AG04449 (cell line): ENCODE results near the gene BCAS1.

ENCODE experiments used
- CTCF ChIA-PET: fragments of 350-600 bp; formaldehyde crosslinking; extraction: SDS; loops from one replicate; lab custom pipeline; 2021; ENCODE audit warnings: antibody characterized with exemption; lab: Yijun Ruan, JAX
- POLR2A ChIA-PET: fragments of 400-600, 350-600 bp; formaldehyde crosslinking; extraction: SDS; loops from one replicate; lab custom pipeline; 2020; ENCODE audit warnings: antibody characterized with exemption, inconsistent platforms; lab: Yijun Ruan, JAX
- DNase-seq: peaks from one replicate; pipeline ENCODE4 v3.0.0-alpha.2; 2010; ENCODE audit warnings: low read depth, low spot score
- H3K4me3 ChIP-seq: 2 replicates; pipeline ENCODE4 v1.5.1; 2011; ENCODE audit warnings: low read depth, mild to moderate bottlenecking, control low read depth, low read length
- TF ChIP-seq, protein P1 (sequence below): IDR thresholded peaks from one replicate; pipeline ENCODE4 v1.5.1; 2011; ENCODE audit warnings: mild to moderate bottlenecking, moderate library complexity, low read length, control low read depth, inconsistent platforms; ENCODE audit not compliant: insufficient read depth; ENCODE audit errors: missing control alignments

Gene BCAS1

DNA sequence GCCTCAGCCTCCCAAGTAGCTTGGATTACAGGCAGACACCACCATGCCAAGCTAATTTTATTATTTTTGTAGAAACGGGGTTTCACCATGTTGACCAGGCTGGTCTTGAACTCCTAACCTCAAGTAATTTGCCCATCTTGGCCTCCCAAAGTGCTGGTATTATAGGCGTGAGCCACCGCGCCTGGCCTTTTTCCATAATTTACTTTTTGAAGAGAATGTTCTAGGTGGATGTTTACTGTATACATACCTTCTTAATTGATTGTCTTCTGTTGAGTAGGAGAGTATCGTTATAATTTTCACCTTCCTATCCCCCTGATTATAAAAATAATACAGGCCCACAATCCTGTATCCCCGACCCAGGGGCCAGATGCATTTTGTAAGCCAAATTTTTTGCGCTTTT is 174.4 kb downstream of the BCAS1 start:
- DNase-seq: no peak
- ChIA-PET POLR2A (no interaction called here), CTCF (interaction anchor here (0.6 kb wide), 1 partner anchor 19 kb away, joined by 3 read pairs; no protein-coding TSS in a partner anchor)
- TF ChIP-seq, protein P1, sequence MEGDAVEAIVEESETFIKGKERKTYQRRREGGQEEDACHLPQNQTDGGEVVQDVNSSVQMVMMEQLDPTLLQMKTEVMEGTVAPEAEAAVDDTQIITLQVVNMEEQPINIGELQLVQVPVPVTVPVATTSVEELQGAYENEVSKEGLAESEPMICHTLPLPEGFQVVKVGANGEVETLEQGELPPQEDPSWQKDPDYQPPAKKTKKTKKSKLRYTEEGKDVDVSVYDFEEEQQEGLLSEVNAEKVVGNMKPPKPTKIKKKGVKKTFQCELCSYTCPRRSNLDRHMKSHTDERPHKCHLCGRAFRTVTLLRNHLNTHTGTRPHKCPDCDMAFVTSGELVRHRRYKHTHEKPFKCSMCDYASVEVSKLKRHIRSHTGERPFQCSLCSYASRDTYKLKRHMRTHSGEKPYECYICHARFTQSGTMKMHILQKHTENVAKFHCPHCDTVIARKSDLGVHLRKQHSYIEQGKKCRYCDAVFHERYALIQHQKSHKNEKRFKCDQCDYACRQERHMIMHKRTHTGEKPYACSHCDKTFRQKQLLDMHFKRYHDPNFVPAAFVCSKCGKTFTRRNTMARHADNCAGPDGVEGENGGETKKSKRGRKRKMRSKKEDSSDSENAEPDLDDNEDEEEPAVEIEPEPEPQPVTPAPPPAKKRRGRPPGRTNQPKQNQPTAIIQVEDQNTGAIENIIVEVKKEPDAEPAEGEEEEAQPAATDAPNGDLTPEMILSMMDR: no peak
- no peak overlapping the region for H3K4me3 ChIP-seq

DNA sequence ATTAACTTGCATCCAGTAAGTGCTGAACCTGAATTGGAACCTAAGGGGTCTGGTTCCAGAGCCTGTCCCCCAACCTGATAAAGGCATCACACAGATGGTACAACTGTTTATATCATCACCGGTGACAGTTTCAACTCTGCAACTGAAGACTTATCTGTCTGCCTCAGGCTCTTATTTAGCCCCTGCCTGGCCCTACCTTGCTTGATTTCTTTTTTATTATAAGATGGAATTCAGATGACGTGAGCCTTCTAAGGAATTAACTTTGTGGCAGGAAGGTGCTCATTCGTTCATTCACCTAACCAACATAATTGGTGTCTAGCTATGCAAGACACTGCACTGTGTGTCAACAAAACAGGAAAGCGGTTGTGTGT is 175.0 kb downstream of the BCAS1 start:
- no peak overlapping the region for H3K4me3 ChIP-seq
- TF ChIP-seq, protein P1: no peak
- CTCF ChIA-PET: interaction anchor here (0.6 to 0.8 kb wide), 2 partner anchors 20 to 21 kb away, joined by 3 read pairs; no protein-coding TSS in a partner anchor
- DNase-seq: no peak
- POLR2A ChIA-PET: interaction anchor here (0.6 kb wide), 1 partner anchor 237 kb away, joined by 3 read pairs; no protein-coding TSS in a partner anchor

DNA sequence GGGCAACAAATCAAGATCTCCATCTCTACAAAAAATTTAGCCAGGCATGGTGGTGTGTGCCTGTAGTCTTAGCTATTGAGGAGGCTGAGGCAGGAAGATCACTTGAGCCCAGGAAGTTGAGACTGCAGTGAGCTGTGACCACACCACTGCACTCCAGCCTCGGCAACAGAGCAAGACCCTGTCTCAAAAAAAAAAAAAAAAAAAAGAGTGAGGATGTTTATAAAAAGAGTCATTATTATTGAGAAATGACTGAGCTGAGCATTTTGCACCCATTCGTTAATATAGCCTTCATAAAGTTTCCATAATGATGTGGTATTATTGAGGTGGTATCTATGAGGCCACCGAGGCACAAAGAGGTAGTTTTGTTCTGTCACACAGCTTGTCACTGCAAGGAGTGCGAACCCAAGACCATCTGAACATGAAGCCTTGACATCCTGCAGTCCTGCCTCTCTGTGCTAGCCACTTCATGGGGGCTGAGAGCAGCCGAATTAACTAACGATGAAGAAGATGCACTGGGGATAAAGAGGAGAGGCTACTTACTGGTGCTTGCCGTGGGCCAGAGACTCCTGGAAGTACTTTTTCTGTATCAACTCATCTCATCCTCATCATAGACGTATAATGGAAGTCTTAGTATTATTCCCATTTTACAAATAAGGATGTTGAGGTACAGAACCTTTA is 175.5 kb downstream of the BCAS1 start:
- TF ChIP-seq, protein P1: no peak
- ChIA-PET CTCF (interaction anchor here (0.8 to 0.9 kb wide), 2 partner anchors 22 to 24 kb away, joined by 3 read pairs; no protein-coding TSS in a partner anchor), POLR2A (interaction anchor here (0.6 to 0.8 kb wide), 2 partner anchors 19 to 236 kb away, joined by 3 read pairs; no protein-coding TSS in a partner anchor)
- H3K4me3 ChIP-seq: no peak overlapping the region
- DNase-seq: no peak
